HG03460 (cell line): Measurements from ENCODE around the gene GSG1L.

Experiments
- ATAC-seq: cut with Tn5 transposase; IDR thresholded peaks from one replicate; pipeline ENCODE4 v1.9.1; 2021; ENCODE audit not compliant: unreplicated experiment

GSG1L gene

DNA sequence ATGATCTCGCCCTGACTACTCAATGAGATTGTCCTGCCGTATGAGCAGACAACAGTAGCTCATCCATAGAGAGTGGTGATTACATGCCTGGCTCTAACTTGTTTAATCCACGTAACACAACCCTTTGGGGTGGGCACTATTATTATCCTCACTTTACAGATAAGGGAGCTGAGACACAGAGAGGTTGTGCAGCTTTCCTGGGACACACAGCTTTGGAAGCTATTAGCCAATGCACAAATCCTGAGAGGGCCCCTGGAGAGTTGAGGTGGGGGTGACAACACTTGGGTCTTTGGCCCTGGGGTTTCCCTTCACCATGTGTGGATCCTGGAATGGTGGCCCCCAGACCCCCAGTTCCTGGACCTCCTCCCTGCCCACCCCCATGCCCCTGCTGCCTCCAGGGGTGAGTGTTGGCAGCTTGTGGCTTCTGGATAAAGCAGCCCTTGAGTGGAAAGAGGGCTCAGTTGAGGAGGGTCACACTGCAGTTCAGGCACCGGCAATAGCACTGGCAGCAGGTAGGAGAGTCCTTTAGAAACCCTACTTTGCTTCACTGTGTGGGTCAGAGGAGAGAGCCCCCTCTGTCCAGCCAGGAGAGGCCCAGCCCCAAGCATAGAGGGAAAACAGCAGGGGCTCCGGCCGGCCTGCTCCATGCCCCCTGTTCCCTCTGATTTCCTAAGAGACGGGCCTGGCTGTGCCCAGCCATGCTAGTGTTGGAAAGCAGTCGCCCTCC, 282.9 kb downstream of the GSG1L start:
- ATAC-seq = no peak

GRCh38 chr16:27779641-27780164, 283.8 kb downstream of the GSG1L start:
- ATAC-seq = no peak

- ATAC-seq = no peak
These were observed 284.5 kb downstream of the GSG1L start for GRCh38 chr16:27778926-27779570.

DNA sequence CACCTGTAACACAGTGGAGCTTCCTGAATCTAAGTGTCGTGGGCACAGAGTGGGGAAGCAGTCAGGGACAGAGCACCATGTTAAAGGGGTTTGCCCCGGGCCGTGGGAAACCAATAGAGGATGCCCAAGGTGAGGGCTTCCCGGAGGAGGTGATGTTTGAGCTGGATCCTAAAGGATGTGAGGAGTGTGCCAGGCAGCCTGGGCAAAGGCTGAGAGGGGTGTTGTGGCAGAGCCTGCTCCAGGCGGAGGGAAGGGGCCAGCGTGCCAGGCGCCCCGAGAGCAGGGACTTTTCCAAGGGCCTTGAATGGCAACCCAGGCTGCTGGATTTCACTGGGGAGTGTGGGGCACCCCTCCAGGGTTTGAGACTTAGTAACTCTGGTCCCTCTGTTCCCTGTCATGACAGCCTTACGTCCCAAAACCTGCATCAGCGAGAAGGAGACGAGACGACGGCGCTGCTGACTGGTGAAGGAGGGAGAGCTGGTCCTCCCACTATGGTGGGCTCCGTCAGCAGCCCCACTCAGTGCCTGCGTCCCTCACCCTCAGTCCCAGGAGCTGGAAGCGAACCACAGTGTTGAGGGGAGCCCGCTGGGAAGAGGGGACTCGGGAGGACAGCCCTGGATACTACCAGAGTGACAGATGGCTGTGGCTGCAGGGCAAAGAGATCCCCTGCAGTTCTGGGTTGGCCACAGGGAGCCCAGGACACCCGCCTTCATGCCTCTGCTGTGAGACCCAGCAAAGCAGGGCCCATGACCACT, 285.2 kb downstream of the GSG1L start:
- no peak for ATAC-seq

DNA sequence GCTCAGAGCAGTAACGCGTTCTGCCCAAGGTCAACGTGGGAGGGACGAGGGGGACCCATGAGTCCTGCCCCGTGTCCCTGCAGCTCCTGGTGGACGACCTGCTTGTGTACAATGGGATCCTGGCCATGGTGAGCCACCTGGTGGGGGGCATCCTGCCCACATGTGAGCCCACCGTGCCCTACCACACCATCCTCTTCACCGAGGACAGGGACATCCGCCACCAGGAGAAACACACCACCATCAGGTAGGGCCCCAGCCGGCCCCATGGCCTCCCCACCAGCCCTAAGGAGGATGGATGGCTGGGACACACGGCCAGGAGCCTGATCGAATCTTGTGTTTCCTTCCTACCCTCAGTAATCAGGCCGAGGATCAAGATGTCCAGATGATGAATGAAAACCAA, 286.0 kb downstream of the GSG1L start:
- no peak for ATAC-seq

DNA sequence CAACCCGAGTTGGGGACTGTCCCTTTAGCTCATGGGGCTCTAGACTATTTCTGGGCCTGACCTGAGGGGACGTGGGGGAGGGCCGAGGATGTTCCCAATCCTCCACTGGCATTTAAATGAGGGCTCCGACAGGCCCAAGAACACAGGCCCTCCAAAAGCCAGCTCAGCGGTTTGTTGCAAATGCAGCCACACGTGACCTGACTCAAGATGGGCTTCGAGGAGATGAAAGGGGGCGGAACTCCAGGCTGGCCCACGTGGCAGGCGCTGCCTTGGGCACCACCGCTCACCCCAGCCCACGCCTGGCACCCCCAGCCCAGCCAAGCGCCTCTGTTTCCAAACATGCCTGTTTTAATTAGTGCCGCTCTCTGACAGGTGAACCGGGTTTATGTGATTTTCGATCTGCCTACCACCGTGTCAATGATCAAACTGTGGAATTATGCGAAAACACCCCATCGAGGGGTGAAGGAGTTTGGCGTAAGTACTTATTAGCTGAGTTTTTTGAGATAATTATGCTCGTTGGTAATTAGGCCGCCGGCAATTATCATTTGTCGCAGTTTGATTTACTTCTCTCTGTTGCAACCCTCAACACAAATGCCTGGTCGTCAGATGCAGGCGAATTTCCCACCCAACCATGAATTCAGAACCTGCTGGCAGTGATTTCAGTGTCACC, 286.8 kb downstream of the GSG1L start:
- ATAC-seq = no peak

DNA sequence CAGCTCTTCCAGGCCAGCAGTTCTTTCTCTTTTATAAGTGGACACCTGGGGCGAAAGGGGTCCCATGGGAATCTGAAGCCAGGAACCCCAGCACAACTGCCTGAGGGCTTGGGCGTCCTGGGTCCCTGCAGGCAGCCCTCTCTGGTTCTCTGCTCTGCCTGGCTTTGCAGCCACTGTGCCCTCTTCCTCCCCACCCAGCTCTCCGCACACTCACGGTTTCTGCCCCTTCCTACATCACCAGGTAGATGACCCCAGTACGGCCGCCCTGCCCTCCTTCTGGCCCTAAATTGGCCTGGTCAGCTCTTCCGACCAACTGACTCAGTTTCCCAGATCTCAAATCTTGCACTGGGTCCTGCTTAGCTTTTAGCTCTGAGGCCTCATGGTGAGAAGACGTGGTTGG, 288.3 kb downstream of the GSG1L start:
- no peak for ATAC-seq

- ATAC-seq = no peak
These were observed 288.7 kb downstream of the GSG1L start for GRCh38 chr16:27774779-27775178.

- no peak for ATAC-seq
These were observed 290.2 kb downstream of the GSG1L start for GRCh38 chr16:27773344-27773743.

- no peak for ATAC-seq
These were observed 291.3 kb downstream of the GSG1L start for GRCh38 chr16:27772093-27772825.

GRCh38 chr16:27771201-27771910, 292.2 kb downstream of the GSG1L start:
- ATAC-seq = no peak

DNA sequence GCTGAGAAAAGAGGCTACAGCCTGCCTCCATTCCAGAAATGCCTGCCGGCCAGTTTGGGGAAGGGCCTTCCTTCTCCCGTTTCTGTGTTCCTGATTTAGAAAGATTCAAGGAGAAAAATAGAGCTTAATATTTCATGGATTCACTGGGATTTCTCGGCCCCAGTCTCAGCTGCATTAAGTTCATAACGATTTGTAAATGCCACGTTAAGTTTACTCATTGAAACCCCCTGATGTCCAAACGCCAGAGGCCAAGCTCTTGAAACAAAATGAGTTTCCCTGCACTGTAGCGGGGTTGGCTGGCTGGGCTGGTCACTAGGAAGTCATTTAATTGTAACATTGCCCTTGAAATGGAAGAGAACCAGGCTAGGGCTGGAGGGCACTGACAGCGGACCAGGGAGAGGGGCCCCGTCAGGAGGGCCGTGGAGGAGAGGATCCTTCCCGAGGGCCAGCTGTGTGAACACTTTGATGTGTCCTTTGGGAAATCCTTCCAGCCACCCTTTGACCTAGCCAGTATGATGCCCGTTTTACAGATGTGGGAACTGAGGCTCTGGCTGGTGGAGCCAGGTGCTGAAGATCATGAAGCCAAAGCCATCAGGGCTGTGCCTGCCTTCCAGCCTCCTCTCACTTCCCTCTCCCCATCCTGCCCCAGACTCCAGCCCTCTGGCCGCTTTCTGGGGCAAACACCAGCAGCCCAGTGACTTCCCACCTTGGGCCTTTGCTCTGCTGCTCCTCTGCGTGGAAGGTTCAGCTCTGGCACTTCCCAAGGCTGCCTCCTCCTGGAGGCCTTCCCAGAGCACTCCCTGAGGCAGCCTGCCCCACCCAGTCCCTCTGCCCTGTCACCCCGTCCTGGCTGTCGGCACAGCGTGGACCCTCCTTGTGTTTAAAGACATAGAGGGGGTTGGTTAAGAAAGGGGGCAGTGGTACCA, 293.0 kb downstream of the GSG1L start:
- no peak for ATAC-seq

DNA sequence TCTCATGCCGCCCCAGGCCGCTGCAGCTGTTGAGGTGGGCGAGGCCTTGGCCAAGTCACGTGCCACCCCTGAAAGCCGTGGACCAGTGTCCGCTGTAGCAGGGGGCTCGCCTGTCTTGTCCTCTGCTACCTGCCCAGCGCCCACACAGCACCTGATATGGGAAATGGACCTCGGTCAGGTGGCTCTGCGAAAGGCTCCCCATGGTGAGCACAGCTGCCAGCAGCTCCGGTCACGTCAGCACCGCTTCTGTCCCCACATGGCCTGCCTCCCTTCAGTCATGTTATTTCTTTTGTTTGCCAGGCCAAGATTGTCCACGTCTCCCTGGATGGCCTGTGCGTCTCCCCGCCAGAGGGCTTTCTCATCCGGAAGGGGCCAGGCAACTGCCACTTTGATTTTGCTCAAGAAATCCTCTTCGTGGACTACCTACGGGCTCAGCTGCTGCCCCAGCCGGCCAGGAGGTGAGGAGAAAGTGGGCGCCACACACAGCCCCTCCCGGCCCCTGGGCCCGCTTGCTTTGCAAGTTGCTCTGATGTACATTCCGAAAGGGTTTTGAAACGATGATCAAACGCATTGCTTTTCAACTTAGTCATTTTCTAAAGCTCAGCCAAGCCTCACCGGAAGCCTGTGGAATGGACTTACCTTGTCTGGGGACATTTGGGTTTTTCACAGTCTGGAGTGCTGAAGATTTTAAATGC, 293.8 kb downstream of the GSG1L start:
- no peak for ATAC-seq

- ATAC-seq = no peak
These were observed 294.8 kb downstream of the GSG1L start for GRCh38 chr16:27768651-27769272.

DNA sequence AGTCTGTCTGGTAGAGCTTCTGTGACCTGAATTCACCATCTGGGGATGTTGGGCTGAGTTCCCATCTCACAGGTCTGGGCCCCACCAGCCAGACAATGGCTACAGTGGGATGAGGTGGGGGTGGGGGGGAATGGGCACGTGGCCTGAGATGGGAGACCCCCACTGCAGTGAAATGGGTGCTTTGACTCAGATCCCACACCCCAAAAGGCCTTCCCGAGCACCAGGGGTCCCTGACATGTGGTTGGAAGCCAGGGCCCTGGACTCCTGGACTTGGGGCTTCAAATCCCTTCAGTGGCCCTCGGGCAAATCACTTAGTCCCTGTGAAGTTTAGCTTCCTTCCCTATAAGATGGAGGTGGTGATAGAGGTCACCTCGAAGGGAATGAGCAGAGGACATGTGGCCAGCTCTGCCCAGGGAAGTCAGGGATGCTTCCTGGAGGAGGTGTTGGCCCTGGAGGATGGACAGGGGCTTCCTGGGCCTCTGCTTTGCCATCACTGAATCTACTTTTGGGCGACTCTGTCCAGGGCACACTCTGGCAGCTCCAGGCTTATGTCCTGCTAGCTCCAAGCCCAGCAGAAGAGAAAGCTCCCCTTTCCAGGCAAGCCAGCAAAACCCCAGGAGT, 295.4 kb downstream of the GSG1L start:
- ATAC-seq = no peak

DNA sequence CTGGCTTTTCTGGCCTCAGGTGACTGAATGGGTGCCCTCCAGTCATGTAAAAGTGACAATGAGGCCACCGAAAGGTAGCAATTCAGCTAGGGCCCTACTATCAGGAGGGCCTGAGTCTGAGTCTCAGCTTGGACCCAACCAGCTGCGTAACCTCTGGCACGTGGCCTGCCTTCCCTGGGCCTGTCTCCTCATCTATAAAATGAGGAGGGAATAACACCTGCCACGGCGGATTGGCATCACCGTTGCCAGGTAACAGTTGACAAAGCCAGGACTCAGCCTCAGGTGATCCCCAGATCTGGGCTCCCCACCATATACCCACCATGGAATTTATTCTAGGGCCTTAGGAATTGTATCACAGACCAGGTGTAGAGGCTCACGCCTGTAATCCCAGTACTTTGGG, 296.4 kb downstream of the GSG1L start:
- no peak for ATAC-seq

DNA sequence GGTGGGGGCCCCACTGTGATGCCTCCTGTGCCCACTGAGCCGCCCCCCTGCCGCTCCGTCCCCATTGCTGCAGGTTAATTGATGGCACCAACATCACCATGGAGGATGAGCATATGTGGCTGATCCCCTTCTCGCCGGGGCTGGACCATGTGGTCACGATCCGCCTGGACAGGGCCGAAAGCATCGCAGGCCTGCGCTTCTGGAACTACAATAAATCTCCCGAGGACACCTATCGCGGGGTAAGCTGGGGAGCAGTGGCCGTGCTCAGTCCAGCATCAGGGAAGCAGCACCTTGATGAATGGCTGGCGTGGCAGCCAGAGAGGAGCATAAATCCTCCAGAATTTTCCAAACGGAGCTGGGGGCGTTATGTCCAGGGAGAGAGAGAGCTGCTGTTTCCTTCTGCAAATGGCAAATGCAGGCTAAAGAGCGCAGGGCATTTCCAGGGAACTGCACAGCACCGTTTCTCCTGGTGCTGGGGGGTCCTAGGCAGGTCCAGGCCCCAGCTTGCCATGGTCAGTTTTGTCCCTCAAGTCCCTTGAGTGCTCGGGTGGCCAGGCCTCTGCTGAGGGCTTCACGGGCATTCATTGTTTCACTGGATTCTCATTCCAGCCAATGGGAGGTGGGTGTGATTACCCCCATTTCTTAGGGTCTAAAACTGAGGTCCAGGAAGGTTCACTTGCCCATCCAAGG, 297.1 kb downstream of the GSG1L start:
- no peak for ATAC-seq
